ENCODE data around the gene ZBED2. TPM values are rescaled to one million over a fixed set of nuclear protein-coding genes. Genes with fewer than 3 reads are reported as not detected.

Gene ZBED2
- total and polyA plus RNA-seq, 2 donors (not counting 3 experiments of a cell fraction or from before 2014, with no cell fraction given), result not detected

DNA sequence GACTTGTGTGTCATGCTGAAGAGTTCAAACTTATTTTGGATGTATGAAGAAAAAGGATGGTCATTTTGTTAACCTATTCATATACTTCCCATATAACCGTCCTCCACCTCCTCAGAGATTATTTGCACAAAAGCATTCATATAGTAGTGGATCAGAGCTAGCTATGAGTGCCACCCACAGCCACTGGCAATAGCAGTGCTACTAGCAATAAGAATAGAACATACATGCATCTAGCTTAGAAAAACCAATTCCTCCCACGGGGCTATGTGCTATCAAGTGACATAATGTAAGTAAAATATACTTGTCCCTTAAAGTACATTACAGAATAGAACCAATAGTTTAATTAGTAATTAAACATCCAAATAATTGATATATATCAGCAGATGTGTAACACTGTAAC is 10.3 kb upstream of the ZBED2 start:
- dilution Hi-C loops (cut with MboI; ENCODE audit: extremely low pct_ligation_motif_present, low sequenced_read_pairs) (no loop called here), intact Hi-C loops (cut with micrococcal nuclease) (no loop called here)
- POLR2A ChIA-PET, result no interaction called here
- FAIRE-seq (no peak), DNase-seq (ENCODE audit: low read depth, low spot score) (no peak)
- Histone ChIP-seq H3K36me3 (ENCODE audit: control insufficient read depth in 2 of 2, extremely low read depth in 1 of 2, insufficient read depth in 2 of 2, low read length in 2 of 2) (no peaks in the 10 kb centered on the region), H3K9ac (replicated peaks; ENCODE audit: extremely low read depth, insufficient read depth, low read length) (no peak overlapping the region), H3K27me3 (ENCODE audit: control insufficient read depth in 2 of 2, insufficient read depth in 2 of 2, low read length in 2 of 2) (peaks cover 5% of the 10 kb centered on the region in 2 experiments), H3K4me2 (ENCODE audit: insufficient read depth, low read length) (no peak overlapping the region), H3K27ac (ENCODE audit: insufficient read depth, low read depth, low read length) (no peak overlapping the region), H3K79me2 (ENCODE audit: control insufficient read depth, insufficient read depth, low read length) (no peaks in the 10 kb centered on the region), H3K4me1 (ENCODE audit: control insufficient read depth, extremely low read depth, insufficient read depth, low read length) (no peaks in the 10 kb centered on the region), H3K9me3 (replicated peaks; ENCODE audit: control insufficient read depth, insufficient read depth, low read length) (no peaks in the 10 kb centered on the region), H3K4me3 (replicated peaks in 1 of 3; ENCODE audit: insufficient read depth in 1 of 3, low read depth in 1 of 3, low read length in 3 of 3) (no peak overlapping the region), H2AFZ (ENCODE audit: low read depth, low read length) (no peak overlapping the region), H3K9me1 (replicated peaks; ENCODE audit: control insufficient read depth, extremely low read depth, insufficient read depth, low read length) (no peaks in the 10 kb centered on the region), H4K20me1 (replicated peaks; ENCODE audit: control insufficient read depth, extremely low read depth, insufficient read depth, low read length) (no peaks in the 10 kb centered on the region)
- BruUV-seq (replicated peaks), result no TSS peak
- CTCF ChIA-PET, result interaction anchor here (2.0 kb wide), 1 partner anchor 8 kb away, joined by 4 read pairs; no protein-coding TSS in a partner anchor
- no peak for TF ChIP-seq POLR2AphosphoS5 (IDR thresholded peaks at IDR 0.05; ENCODE audit: insufficient read depth, low read depth, low read length)

- intact Hi-C loops (cut with micrococcal nuclease), result no loop called here
- H3K9me3 ChIP-seq (replicated peaks; ENCODE audit: control insufficient read depth, insufficient read depth, low read length), result no peaks in the 10 kb centered on the region
- no peak overlapping the region for H2AFZ ChIP-seq (ENCODE audit: low read depth, low read length)
- no peaks in the 10 kb centered on the region for H3K4me1 ChIP-seq (ENCODE audit: control insufficient read depth, extremely low read depth, insufficient read depth, low read length)
- ChIA-PET CTCF (interaction anchor here (2.0 kb wide), 1 partner anchor 9 kb away, joined by 4 read pairs; no protein-coding TSS in a partner anchor), POLR2A (no interaction called here)
- peaks cover 5 to 7% of the 10 kb centered on the region in 2 experiments for H3K27me3 ChIP-seq (ENCODE audit: control insufficient read depth in 2 of 2, insufficient read depth in 2 of 2, low read length in 2 of 2)
- no peaks in the 10 kb centered on the region for H3K79me2 ChIP-seq (ENCODE audit: control insufficient read depth, insufficient read depth, low read length)
- dilution Hi-C loops (cut with MboI; ENCODE audit: extremely low pct_ligation_motif_present, low sequenced_read_pairs), result no loop called here
- H3K27ac ChIP-seq (ENCODE audit: insufficient read depth, low read depth, low read length), result no peak overlapping the region
- H3K9ac ChIP-seq (replicated peaks; ENCODE audit: extremely low read depth, insufficient read depth, low read length), result no peak overlapping the region
- no peak overlapping the region for H3K4me2 ChIP-seq (ENCODE audit: insufficient read depth, low read length)
- DNase-seq (ENCODE audit: low read depth, low spot score) (no peak), FAIRE-seq (no peak)
- H4K20me1 ChIP-seq (replicated peaks; ENCODE audit: control insufficient read depth, extremely low read depth, insufficient read depth, low read length), result no peaks in the 10 kb centered on the region
- no peaks in the 10 kb centered on the region for H3K36me3 ChIP-seq (ENCODE audit: control insufficient read depth in 2 of 2, extremely low read depth in 1 of 2, insufficient read depth in 2 of 2, low read length in 2 of 2)
- no TSS peak for BruUV-seq (replicated peaks)
- no peak for TF ChIP-seq MYC (IDR thresholded peaks at IDR 0.05; ENCODE audit: low read depth, low read length)
- TF ChIP-seq POLR2A (IDR thresholded peaks at IDR 0.05; ENCODE audit: low read depth, low read length), result no peak
- TF ChIP-seq, protein P1, sequence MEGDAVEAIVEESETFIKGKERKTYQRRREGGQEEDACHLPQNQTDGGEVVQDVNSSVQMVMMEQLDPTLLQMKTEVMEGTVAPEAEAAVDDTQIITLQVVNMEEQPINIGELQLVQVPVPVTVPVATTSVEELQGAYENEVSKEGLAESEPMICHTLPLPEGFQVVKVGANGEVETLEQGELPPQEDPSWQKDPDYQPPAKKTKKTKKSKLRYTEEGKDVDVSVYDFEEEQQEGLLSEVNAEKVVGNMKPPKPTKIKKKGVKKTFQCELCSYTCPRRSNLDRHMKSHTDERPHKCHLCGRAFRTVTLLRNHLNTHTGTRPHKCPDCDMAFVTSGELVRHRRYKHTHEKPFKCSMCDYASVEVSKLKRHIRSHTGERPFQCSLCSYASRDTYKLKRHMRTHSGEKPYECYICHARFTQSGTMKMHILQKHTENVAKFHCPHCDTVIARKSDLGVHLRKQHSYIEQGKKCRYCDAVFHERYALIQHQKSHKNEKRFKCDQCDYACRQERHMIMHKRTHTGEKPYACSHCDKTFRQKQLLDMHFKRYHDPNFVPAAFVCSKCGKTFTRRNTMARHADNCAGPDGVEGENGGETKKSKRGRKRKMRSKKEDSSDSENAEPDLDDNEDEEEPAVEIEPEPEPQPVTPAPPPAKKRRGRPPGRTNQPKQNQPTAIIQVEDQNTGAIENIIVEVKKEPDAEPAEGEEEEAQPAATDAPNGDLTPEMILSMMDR (IDR thresholded peaks at IDR 0.05; ENCODE audit: extremely low read depth in 1 of 2, insufficient read depth in 1 of 2, low read depth in 1 of 2, low read length in 2 of 2), result no peak
- TF ChIP-seq MAX (IDR thresholded peaks at IDR 0.05; ENCODE audit: insufficient read depth, insufficient read length), result no peak
- no peak for TF ChIP-seq POLR2AphosphoS5 (IDR thresholded peaks at IDR 0.05; ENCODE audit: insufficient read depth, low read depth, low read length)
- TF ChIP-seq EZH2 (IDR thresholded peaks at IDR 0.05; ENCODE audit: borderline replicate concordance, low read depth, low read length, severe bottlenecking), result no peak
- no peaks in the 10 kb centered on the region for H3K9me1 ChIP-seq (replicated peaks; ENCODE audit: control insufficient read depth, extremely low read depth, insufficient read depth, low read length)
- H3K4me3 ChIP-seq (replicated peaks in 1 of 3; ENCODE audit: insufficient read depth in 1 of 3, low read depth in 1 of 3, low read length in 3 of 3), result no peak overlapping the region
Observed at GRCh38 chr3:111605018-111605417, 9.9 kb upstream of the ZBED2 start.

Data from endothelial cell of umbilical vein (primary cell).